IPS DF 19.7 (cell line): ENCODE data around the gene TPBGL.

Source experiments
- DNase-seq: peaks from one replicate; pipeline ENCODE4 v3.0.0-alpha.2; 2013; ENCODE audit warnings: low read depth, low spot score

Gene TPBGL

GRCh38 chr11:75291741-75292140 lies 51.2 kb downstream of the TPBGL start:
- no peak for DNase-seq

- DNase-seq = no peak
Observed at GRCh38 chr11:75292943-75293342, 52.4 kb downstream of the TPBGL start.
